BJ (cell line): Measurements from ENCODE around the gene SIGLEC9. TPM values are rescaled to one million over a fixed set of nuclear protein-coding genes. Genes with fewer than 3 reads are reported as not detected.

Experiments used
- CTCF ChIA-PET: fragments of 350-600 bp; formaldehyde crosslinking; extraction: SDS; loops from one replicate; lab custom pipeline; 2021; ENCODE audit warnings: antibody characterized with exemption, inconsistent platforms; lab: Yijun Ruan, JAX
- POLR2A ChIA-PET: fragments of 300-600 bp; sonication (Branson Sonifier 250); formaldehyde crosslinking; extraction: SDS; loops from one replicate; lab custom pipeline; 2021; ENCODE audit warnings: antibody characterized with exemption; lab: Charles Lee
- DNase-seq: peaks from one replicate; pipeline ENCODE4 v3.0.0-alpha.2; 2011; ENCODE audit warnings: low read depth
- H3K27me3 ChIP-seq: 2 replicates; pipeline ENCODE4 v1.6.0; 2011; ENCODE audit warnings: low read length; ENCODE audit not compliant: control insufficient read depth, insufficient read depth
- H3K36me3 ChIP-seq: 2 replicates; pipeline ENCODE4 v1.5.1; 2011; ENCODE audit warnings: low read length; ENCODE audit not compliant: control insufficient read depth, insufficient read depth
- H3K4me3 ChIP-seq: 2 replicates; pipeline ENCODE4 v1.5.1; 2011; ENCODE audit warnings: low read depth, mild to moderate bottlenecking, control low read depth, low read length
- polyA plus RNA-seq: library from polyadenylated mRNA; depleted of rRNA; stranded (reverse); fragments of >200 nt; gene quantifications from 2 replicates; pipeline ENCODE4 v1.2.3, GENCODE V29; 2011
- TF ChIP-seq, protein P1 (sequence below): IDR thresholded peaks from 2 replicates; pipeline ENCODE4 v1.5.1; 2011; ENCODE audit warnings: low read depth, mild to moderate bottlenecking, control low read depth, inconsistent platforms, low read length, moderate library complexity; ENCODE audit not compliant: insufficient read depth

SIGLEC9 gene
- polyA plus RNA-seq, 1 experiment, result not detected

- POLR2A ChIA-PET, result no interaction called here
- TF ChIP-seq, protein P1, sequence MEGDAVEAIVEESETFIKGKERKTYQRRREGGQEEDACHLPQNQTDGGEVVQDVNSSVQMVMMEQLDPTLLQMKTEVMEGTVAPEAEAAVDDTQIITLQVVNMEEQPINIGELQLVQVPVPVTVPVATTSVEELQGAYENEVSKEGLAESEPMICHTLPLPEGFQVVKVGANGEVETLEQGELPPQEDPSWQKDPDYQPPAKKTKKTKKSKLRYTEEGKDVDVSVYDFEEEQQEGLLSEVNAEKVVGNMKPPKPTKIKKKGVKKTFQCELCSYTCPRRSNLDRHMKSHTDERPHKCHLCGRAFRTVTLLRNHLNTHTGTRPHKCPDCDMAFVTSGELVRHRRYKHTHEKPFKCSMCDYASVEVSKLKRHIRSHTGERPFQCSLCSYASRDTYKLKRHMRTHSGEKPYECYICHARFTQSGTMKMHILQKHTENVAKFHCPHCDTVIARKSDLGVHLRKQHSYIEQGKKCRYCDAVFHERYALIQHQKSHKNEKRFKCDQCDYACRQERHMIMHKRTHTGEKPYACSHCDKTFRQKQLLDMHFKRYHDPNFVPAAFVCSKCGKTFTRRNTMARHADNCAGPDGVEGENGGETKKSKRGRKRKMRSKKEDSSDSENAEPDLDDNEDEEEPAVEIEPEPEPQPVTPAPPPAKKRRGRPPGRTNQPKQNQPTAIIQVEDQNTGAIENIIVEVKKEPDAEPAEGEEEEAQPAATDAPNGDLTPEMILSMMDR, result no peak
- Histone ChIP-seq H3K27me3 (no peaks in the 10 kb centered on the region), H3K36me3 (peaks cover 6% of the 10 kb centered on the region), H3K4me3 (no peak overlapping the region)
- CTCF ChIA-PET, result interaction anchor here (0.6 to 1.5 kb wide), 12 partner anchors 8 to 591 kb away, joined by 3 to 6 read pairs (median 3); no protein-coding TSS in a partner anchor
- DNase-seq, result no peak
These were observed 28.1 kb upstream of the SIGLEC9 start for GRCh38 chr19:51096473-51097165.

DNA sequence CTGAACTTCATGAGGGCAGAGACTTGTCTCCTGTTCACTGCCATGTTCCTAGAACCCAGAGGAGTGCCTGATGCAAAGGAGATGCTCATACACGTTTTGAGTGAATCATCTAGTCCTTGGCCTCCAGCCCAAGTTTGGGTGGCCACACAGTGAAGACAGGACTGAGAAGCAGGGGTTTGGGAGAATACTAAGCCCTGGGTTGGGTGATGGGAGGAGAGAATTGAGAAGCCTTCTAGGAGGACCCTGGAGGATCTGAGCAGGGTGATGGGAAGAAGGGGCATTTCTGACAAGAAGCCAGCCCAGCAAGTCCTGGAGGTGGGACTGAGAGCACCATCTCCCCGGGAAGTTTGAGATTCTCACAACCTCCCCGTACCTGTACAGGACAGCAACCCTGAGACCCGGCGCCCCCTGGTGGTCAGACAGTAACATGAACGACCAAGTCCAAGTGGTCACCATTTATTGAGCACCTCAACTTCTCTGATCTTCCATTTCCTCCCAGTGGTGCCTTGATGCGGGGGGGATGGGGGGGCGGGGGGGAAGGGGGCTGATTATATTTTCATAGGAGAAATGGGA lies 27.5 kb upstream of the SIGLEC9 start:
- Histone ChIP-seq H3K36me3 (peaks cover 7% of the 10 kb centered on the region), H3K27me3 (no peaks in the 10 kb centered on the region), H3K4me3 (no peak overlapping the region)
- TF ChIP-seq, protein P1, result peak; percentile 71
- DNase-seq, result no peak
- ChIA-PET CTCF (interaction anchor here (0.7 to 1.5 kb wide), 8 partner anchors 13 to 591 kb away, joined by 3 to 6 read pairs (median 4); no protein-coding TSS in a partner anchor), POLR2A (no interaction called here)

DNA sequence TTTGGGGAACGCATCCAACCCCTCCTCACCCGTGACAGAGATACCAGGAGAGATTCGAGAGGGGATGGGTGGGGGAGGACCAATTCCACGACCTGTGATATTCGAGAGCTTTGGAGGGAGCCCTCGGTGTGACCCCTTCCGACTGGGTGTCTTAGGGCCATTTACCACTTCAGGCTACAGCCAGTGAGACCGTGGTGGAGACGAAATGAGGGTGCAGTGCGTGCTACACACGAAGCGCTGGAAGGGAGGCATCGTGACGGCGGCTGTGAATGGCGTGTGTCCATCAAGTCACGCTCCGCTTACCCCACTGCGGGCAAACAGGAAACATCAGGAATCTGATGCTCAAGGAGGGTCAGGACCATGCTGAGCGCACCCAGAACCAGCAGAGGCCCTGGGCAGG lies 26.9 kb upstream of the SIGLEC9 start:
- POLR2A ChIA-PET, result no interaction called here
- no peak for DNase-seq
- CTCF ChIA-PET, result no interaction called here
- no peak overlapping the region for H3K4me3 ChIP-seq
- H3K27me3 ChIP-seq, result no peaks in the 10 kb centered on the region
- TF ChIP-seq, protein P1, result no peak
- H3K36me3 ChIP-seq, result peaks cover 9% of the 10 kb centered on the region

DNA sequence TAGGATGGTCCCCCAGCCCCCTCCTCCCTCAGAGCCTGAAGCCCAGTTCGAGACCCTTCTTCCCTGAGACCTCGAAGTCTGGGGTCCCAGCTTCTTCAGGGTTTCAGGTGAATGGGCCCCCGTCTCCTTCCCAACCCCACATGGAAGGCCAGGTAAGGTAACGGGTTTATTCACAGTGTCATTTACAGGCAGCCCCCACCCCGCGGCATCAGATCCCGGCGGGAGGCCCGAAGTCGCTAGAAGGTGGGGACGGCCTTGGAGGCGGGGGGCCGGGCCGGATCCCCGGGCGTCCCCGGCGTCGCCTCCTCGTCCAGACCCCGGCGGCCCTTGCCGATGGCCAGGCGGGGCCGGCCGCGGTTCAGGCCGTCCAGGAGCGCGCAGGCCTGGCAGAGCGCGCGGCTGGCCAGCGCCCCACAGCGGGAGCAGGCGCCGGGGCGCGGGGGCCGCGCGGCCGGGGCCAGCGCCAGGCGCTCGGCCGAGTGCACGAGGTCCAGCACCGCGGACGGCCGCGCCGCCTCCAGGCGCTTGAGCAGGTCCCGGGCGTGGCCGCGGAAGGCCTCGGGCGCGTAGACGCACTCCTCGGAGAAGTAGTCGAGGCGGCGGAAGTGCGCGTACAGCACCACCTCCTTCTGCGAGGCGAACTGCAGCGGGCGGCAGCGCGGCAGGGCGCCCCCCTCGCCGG lies 26.2 kb upstream of the SIGLEC9 start:
- TF ChIP-seq, protein P1, result no peak
- DNase-seq, result no peak
- ChIA-PET POLR2A (no interaction called here), CTCF (no interaction called here)
- Histone ChIP-seq H3K4me3 (no peak overlapping the region), H3K36me3 (peaks cover 9% of the 10 kb centered on the region), H3K27me3 (no peaks in the 10 kb centered on the region)

DNA sequence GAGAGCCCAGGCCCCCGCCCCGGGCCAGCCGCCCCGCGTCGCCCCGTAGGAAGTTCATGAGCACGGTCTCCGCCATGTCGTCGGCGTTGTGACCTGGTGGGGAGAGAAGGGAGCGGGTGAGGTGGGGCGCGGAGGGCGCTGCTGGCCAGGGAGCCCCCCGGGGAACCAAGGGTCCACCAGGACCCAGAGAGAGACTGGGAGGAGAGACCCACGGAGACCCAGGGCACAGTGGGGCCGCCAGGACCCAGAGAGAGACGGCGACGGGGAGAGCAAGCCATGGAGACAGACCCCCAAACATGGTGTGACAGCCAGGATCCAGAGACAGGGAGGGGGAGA lies 25.7 kb upstream of the SIGLEC9 start:
- Histone ChIP-seq H3K27me3 (no peaks in the 10 kb centered on the region), H3K36me3 (peaks cover 12% of the 10 kb centered on the region), H3K4me3 (no peak overlapping the region)
- TF ChIP-seq, protein P1, result no peak
- ChIA-PET CTCF (interaction anchor here (1.1 kb wide), 1 partner anchor 9 kb away, joined by 3 read pairs; no protein-coding TSS in a partner anchor), POLR2A (no interaction called here)
- DNase-seq, result no peak
